Loucy (cell line): Measurements from ENCODE around the gene CMTM3.

Source experiments
- H2AFZ ChIP-seq: fragments of 200-600 bp; sonication (generic); 2 replicates; pipeline ENCODE4 v1.6.0; 2016; ENCODE audit warnings: antibody characterized with exemption, mild to moderate bottlenecking, low read length, moderate library complexity
- H3F3A ChIP-seq: fragments of 200-600 bp; 2 replicates; pipeline ENCODE4 v1.6.0; 2016; ENCODE audit warnings: antibody characterized with exemption, low read depth, mild to moderate bottlenecking
- H3K27me3 ChIP-seq: fragments of 200-600 bp; sonication (generic); 2 replicates; pipeline ENCODE4 v1.6.1; 2014; ENCODE audit warnings: low read length, mild to moderate bottlenecking; ENCODE audit not compliant: insufficient read depth, poor library complexity, severe bottlenecking
- H3K36me3 ChIP-seq: fragments of 200-600 bp; sonication (generic); 2 replicates; pipeline ENCODE4 v1.6.1; 2016; ENCODE audit warnings: low read length; ENCODE audit not compliant: insufficient read depth
- H3K4me1 ChIP-seq: fragments of 200-600 bp; sonication (generic); 2 replicates; pipeline ENCODE4 v1.5.1; 2014; ENCODE audit warnings: low read length, mild to moderate bottlenecking; ENCODE audit not compliant: insufficient read depth, poor library complexity, severe bottlenecking
- H3K4me2 ChIP-seq: fragments of 200-600 bp; sonication (generic); 2 replicates; pipeline ENCODE4 v1.6.0; 2014; ENCODE audit warnings: antibody characterized with exemption, low read length, low read depth, mild to moderate bottlenecking; ENCODE audit not compliant: poor library complexity, severe bottlenecking
- H3K4me3 ChIP-seq: fragments of 200-600 bp; sonication (generic); 2 replicates; pipeline ENCODE4 v1.5.1; 2014; ENCODE audit warnings: low read length, mild to moderate bottlenecking, mixed read lengths; ENCODE audit not compliant: poor library complexity, severe bottlenecking
- H3K79me2 ChIP-seq: fragments of 200-600 bp; sonication (generic); 2 replicates; pipeline ENCODE4 v1.6.1; 2014; ENCODE audit warnings: low read length; ENCODE audit not compliant: insufficient read depth
- H3K9ac ChIP-seq: fragments of 200-600 bp; sonication (generic); 2 replicates; pipeline ENCODE4 v1.6.0; 2014; ENCODE audit warnings: mild to moderate bottlenecking, low read depth, low read length, moderate library complexity; ENCODE audit not compliant: poor library complexity, severe bottlenecking
- H3K9me2 ChIP-seq: fragments of 200-600 bp; sonication (generic); replicated peaks from 2 replicates; pipeline ENCODE4 v1.6.1; 2016; ENCODE audit warnings: low read depth, low read length, mixed read lengths
- H3K9me3 ChIP-seq: fragments of 200-600 bp; sonication (generic); 2 replicates; pipeline ENCODE4 v1.6.1; 2014; ENCODE audit warnings: mild to moderate bottlenecking, antibody characterized with exemption, low read length, low read depth; ENCODE audit not compliant: insufficient read depth
- H4K20me1 ChIP-seq: fragments of 200-600 bp; sonication (generic); 2 replicates; pipeline ENCODE4 v1.6.0; 2014; ENCODE audit warnings: antibody characterized with exemption, low read length, mild to moderate bottlenecking; ENCODE audit not compliant: insufficient read depth, poor library complexity, severe bottlenecking
- CTCF ChIP-seq: fragments of 200-600 bp; sonication (generic); conservative IDR thresholded peaks from 2 replicates; pipeline ENCODE4 v1.5.1; 2014; ENCODE audit warnings: mild to moderate bottlenecking, antibody characterized with exemption, low read length
- EZH2phosphoT487 ChIP-seq: fragments of 200-600 bp; IDR thresholded peaks from 2 replicates; pipeline ENCODE4 v1.6.1; 2018; ENCODE audit warnings: antibody characterized with exemption, mild to moderate bottlenecking, moderate library complexity, borderline replicate concordance

The CMTM3 gene

GRCh38 chr16:66639091-66639885 lies 34.8 kb downstream of the CMTM3 start:
- Histone ChIP-seq H3K4me1 (no peaks in the 10 kb centered on the region), H4K20me1 (no peaks in the 10 kb centered on the region), H2AFZ (no peak overlapping the region), H3K79me2 (no peaks in the 10 kb centered on the region), H3K4me3 (no peak overlapping the region), H3K9me2 (no peaks in the 10 kb centered on the region), H3K9ac (no peak overlapping the region), H3K36me3 (no peaks in the 10 kb centered on the region), H3K9me3 (no peaks in the 10 kb centered on the region), H3K27me3 (no peaks in the 10 kb centered on the region), H3F3A (no peaks in the 10 kb centered on the region), H3K4me2 (no peak overlapping the region)
- no peak for TF ChIP-seq CTCF
- no peak for TF ChIP-seq EZH2phosphoT487

GRCh38 chr16:66640724-66641314 lies 36.3 kb downstream of the CMTM3 start:
- H3F3A ChIP-seq = no peaks in the 10 kb centered on the region
- H3K36me3 ChIP-seq = no peaks in the 10 kb centered on the region
- no peaks in the 10 kb centered on the region for H3K4me1 ChIP-seq
- H2AFZ ChIP-seq = no peak overlapping the region
- TF ChIP-seq CTCF = no peak
- no peak for TF ChIP-seq EZH2phosphoT487
- no peaks in the 10 kb centered on the region for H4K20me1 ChIP-seq
- no peaks in the 10 kb centered on the region for H3K9me3 ChIP-seq
- no peak overlapping the region for H3K4me2 ChIP-seq
- no peak overlapping the region for H3K4me3 ChIP-seq
- no peaks in the 10 kb centered on the region for H3K9me2 ChIP-seq
- H3K27me3 ChIP-seq = no peaks in the 10 kb centered on the region
- H3K9ac ChIP-seq = no peak overlapping the region
- no peaks in the 10 kb centered on the region for H3K79me2 ChIP-seq

GRCh38 chr16:66641387-66641786 lies 36.9 kb downstream of the CMTM3 start:
- no peaks in the 10 kb centered on the region for H3K79me2 ChIP-seq
- H3K4me1 ChIP-seq = no peaks in the 10 kb centered on the region
- TF ChIP-seq EZH2phosphoT487 (no peak), CTCF (no peak)
- H3K9ac ChIP-seq = no peak overlapping the region
- no peaks in the 10 kb centered on the region for H3K9me3 ChIP-seq
- no peaks in the 10 kb centered on the region for H3K36me3 ChIP-seq
- no peaks in the 10 kb centered on the region for H3K27me3 ChIP-seq
- H2AFZ ChIP-seq = no peak overlapping the region
- no peaks in the 10 kb centered on the region for H4K20me1 ChIP-seq
- no peak overlapping the region for H3K4me3 ChIP-seq
- no peak overlapping the region for H3K4me2 ChIP-seq
- H3F3A ChIP-seq = no peaks in the 10 kb centered on the region
- no peaks in the 10 kb centered on the region for H3K9me2 ChIP-seq
